HL-60 (cell line): Measurements from ENCODE around the gene BCAR3.

Experiments
- POLR2AphosphoS5 ChIP-seq: IDR thresholded peaks from 2 replicates; pipeline ENCODE4 v1.6.1; 2012; ENCODE audit warnings: low read depth
- REST ChIP-seq: IDR thresholded peaks from 2 replicates; pipeline ENCODE4 v1.6.1; 2012; ENCODE audit warnings: low read depth; ENCODE audit not compliant: insufficient replicate concordance
- TF ChIP-seq, protein P1 (sequence below): IDR thresholded peaks from one replicate; pipeline ENCODE4 v1.5.1; 2011; ENCODE audit warnings: low read length, control low read depth, inconsistent platforms; ENCODE audit not compliant: insufficient read depth

GRCh38 chr1:93717640-93718039 is 36.0 kb upstream of the BCAR3 start:
- TF ChIP-seq, protein P1, sequence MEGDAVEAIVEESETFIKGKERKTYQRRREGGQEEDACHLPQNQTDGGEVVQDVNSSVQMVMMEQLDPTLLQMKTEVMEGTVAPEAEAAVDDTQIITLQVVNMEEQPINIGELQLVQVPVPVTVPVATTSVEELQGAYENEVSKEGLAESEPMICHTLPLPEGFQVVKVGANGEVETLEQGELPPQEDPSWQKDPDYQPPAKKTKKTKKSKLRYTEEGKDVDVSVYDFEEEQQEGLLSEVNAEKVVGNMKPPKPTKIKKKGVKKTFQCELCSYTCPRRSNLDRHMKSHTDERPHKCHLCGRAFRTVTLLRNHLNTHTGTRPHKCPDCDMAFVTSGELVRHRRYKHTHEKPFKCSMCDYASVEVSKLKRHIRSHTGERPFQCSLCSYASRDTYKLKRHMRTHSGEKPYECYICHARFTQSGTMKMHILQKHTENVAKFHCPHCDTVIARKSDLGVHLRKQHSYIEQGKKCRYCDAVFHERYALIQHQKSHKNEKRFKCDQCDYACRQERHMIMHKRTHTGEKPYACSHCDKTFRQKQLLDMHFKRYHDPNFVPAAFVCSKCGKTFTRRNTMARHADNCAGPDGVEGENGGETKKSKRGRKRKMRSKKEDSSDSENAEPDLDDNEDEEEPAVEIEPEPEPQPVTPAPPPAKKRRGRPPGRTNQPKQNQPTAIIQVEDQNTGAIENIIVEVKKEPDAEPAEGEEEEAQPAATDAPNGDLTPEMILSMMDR: no peak
- no peak for TF ChIP-seq REST
- no peak for TF ChIP-seq POLR2AphosphoS5
